ENCODE data around the gene KCNG2. TPM values are rescaled to one million over a fixed set of nuclear protein-coding genes. Genes with fewer than 3 reads are reported as not detected.

KCNG2 gene
- total and polyA plus RNA-seq, 2 donors (not counting 1 experiment from before 2014, with no cell fraction given), result not detected

DNA sequence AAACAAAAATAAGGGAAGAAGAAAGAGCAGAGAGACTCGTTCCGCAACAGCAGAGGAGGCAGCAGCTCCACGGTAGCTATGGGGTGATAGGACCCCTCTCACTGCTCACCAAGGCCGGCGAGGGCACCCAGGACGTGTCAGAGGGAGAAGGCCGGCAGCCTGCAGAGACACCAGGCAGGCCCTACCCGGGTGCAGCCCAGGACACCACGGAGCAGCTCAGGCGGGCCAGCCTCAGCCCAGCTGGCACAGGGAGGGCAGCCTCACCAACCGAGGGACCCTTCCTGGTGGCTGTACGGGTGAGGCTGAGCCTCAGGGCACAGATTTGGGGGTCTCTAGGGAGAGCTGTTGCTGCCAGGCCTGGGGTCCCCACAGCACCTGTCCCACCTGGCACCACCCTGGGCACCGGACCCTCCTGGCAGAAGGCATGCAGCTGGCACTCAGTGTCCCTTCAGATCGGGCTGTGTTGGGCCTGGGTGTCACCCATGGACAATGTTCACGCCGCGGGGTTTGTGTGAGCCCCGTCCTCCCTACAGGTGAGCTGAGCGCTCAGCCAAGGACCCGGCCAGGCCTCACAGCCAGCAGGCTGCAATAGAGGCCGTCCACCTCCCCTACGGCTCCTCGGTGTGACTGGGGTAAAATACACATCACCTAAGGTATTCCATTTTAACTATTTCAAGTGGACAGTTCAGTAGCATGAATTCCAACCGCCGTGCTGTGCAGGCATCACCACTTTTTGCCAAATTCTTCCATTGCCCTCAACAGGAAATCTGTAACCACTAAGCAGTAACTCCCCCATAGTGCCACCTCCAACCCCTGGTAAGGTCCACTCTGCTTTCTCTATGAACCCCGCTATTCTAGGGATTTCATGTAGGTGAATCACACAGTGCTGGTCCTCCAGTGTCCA, 21.6 kb downstream of the KCNG2 start:
- Histone ChIP-seq H3K9me3 (ENCODE audit: control extremely low read depth in 1 of 3, control insufficient read depth in 2 of 3, insufficient read depth in 1 of 3, low read length in 2 of 3) (peaks cover 0 to 19% (median 0%) of the 10 kb centered on the region in 3 donors), H2AFZ (ENCODE audit: insufficient read depth, low read depth, low read length, poor library complexity, severe bottlenecking) (no peak overlapping the region), H3K4me3 (ENCODE audit: control extremely low read depth in 1 of 5, extremely low read depth in 1 of 5, insufficient read depth in 1 of 5, low read depth in 2 of 5, low read length in 4 of 5) (peak overlapping the region in 2 of 5 experiments; percentile 1 to 13), H4K20me1 (ENCODE audit: control insufficient read depth, insufficient read depth, low read length, poor library complexity, severe bottlenecking) (no peaks in the 10 kb centered on the region), H3K79me2 (ENCODE audit: control insufficient read depth, insufficient read depth, low read length) (no peaks in the 10 kb centered on the region), H3K4me2 (replicated peaks; ENCODE audit: low read depth, low read length, poor library complexity, severe bottlenecking) (peak overlapping the region; percentile 65), H3K4me1 (ENCODE audit: control insufficient read depth in 2 of 2, insufficient read depth in 2 of 2, low read length in 2 of 2) (peaks cover 38% of the 10 kb centered on the region in 2 donors), H3K9ac (ENCODE audit: low read length) (no peak overlapping the region), H3K27me3 (replicated peaks in 1 of 4; ENCODE audit: control extremely low read depth in 1 of 4, control insufficient read depth in 3 of 4, insufficient read depth in 4 of 4, low read length in 3 of 4) (no peaks in the 10 kb centered on the region), H3K27ac (ENCODE audit: low read length in 2 of 2) (peak overlapping the region; percentile 35 to 63), H3K36me3 (replicated peaks in 1 of 2; ENCODE audit: control extremely low read depth in 1 of 2, control insufficient read depth in 1 of 2, extremely low read depth in 1 of 2, insufficient read depth in 2 of 2, low read length in 1 of 2) (no peaks in the 10 kb centered on the region)
- ATAC-seq (ENCODE audit: low read depth) (peak; percentile 15), DNase-seq (no peak)
- WGBS (ENCODE audit: insufficient coverage), result 63% methylated on average over 22 of the region's 26 CpGs
- Mint-ChIP-seq H3K27ac (peak overlapping the region; percentile 85), H3K9me3 (ENCODE audit: insufficient read depth) (no peaks in the 10 kb centered on the region), H3K27me3 (no peaks in the 10 kb centered on the region), H3K4me3 (peak overlapping the region; percentile 85), H3K4me1 (peaks cover 37% of the 10 kb centered on the region)
- ChIA-PET CTCF (interaction anchor here (1.0 kb wide), 1 partner anchor 22 kb away, joined by 4 read pairs; the partner anchor contains the start of gene KCNG2), POLR2A (no interaction called here)
- TF ChIP-seq EZH2 (IDR thresholded peaks at IDR 0.05; ENCODE audit: borderline replicate concordance, insufficient read depth, low read depth, low read length, poor library complexity, severe bottlenecking), result no peak
- TF ChIP-seq, protein P1, sequence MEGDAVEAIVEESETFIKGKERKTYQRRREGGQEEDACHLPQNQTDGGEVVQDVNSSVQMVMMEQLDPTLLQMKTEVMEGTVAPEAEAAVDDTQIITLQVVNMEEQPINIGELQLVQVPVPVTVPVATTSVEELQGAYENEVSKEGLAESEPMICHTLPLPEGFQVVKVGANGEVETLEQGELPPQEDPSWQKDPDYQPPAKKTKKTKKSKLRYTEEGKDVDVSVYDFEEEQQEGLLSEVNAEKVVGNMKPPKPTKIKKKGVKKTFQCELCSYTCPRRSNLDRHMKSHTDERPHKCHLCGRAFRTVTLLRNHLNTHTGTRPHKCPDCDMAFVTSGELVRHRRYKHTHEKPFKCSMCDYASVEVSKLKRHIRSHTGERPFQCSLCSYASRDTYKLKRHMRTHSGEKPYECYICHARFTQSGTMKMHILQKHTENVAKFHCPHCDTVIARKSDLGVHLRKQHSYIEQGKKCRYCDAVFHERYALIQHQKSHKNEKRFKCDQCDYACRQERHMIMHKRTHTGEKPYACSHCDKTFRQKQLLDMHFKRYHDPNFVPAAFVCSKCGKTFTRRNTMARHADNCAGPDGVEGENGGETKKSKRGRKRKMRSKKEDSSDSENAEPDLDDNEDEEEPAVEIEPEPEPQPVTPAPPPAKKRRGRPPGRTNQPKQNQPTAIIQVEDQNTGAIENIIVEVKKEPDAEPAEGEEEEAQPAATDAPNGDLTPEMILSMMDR (IDR thresholded peaks at IDR 0.05), result no peak
- intact Hi-C loops (cut with micrococcal nuclease), result no loop called here

DNA sequence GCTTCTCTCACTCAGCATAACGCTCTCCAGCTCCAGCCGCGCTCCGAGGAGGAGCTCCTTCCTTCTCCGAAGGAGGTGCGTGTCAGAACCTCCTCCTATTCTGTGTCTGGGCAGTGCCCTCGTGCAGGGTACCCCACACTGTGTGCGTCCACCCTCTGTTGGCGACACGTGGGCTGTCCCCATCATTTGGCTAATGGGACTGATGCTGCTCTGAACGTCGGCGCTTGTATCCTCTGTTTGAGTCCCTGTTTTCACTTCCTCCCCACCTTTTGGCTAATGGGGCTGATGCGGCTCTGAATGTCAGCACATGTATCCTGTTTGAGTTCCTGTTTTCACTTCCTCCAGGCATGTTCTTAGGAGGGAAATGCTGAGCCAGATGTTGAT, 22.2 kb downstream of the KCNG2 start:
- WGBS (ENCODE audit: insufficient coverage), result 24% methylated on average over 13 of the region's 14 CpGs
- intact Hi-C loops (cut with micrococcal nuclease), result loop anchor here (2.0 kb wide), 1 partner anchor 141 kb away; the partner anchor contains the start of gene CTDP1
- ChIA-PET POLR2A (no interaction called here), CTCF (no interaction called here)
- Histone ChIP-seq H2AFZ (ENCODE audit: insufficient read depth, low read depth, low read length, poor library complexity, severe bottlenecking) (no peak overlapping the region), H3K9me3 (ENCODE audit: control extremely low read depth in 1 of 3, control insufficient read depth in 2 of 3, insufficient read depth in 1 of 3, low read length in 2 of 3) (peaks cover 0 to 19% (median 0%) of the 10 kb centered on the region in 3 donors), H3K27ac (ENCODE audit: low read length in 2 of 2) (peak overlapping the region; percentile 35 to 63), H3K36me3 (replicated peaks in 1 of 2; ENCODE audit: control extremely low read depth in 1 of 2, control insufficient read depth in 1 of 2, extremely low read depth in 1 of 2, insufficient read depth in 2 of 2, low read length in 1 of 2) (no peaks in the 10 kb centered on the region), H3K79me2 (ENCODE audit: control insufficient read depth, insufficient read depth, low read length) (no peaks in the 10 kb centered on the region), H3K4me3 (ENCODE audit: control extremely low read depth in 1 of 5, extremely low read depth in 1 of 5, insufficient read depth in 1 of 5, low read depth in 2 of 5, low read length in 4 of 5) (peak overlapping the region in 2 of 5 experiments; percentile 1 to 13), H3K27me3 (replicated peaks in 1 of 4; ENCODE audit: control extremely low read depth in 1 of 4, control insufficient read depth in 3 of 4, insufficient read depth in 4 of 4, low read length in 3 of 4) (no peaks in the 10 kb centered on the region), H4K20me1 (ENCODE audit: control insufficient read depth, insufficient read depth, low read length, poor library complexity, severe bottlenecking) (no peaks in the 10 kb centered on the region), H3K9ac (ENCODE audit: low read length) (no peak overlapping the region), H3K4me2 (replicated peaks; ENCODE audit: low read depth, low read length, poor library complexity, severe bottlenecking) (peak overlapping the region; percentile 65), H3K4me1 (ENCODE audit: control insufficient read depth in 2 of 2, insufficient read depth in 2 of 2, low read length in 2 of 2) (peaks cover 44 to 45% of the 10 kb centered on the region in 2 donors)
- H3K27ac Mint-ChIP-seq, result peak overlapping the region; percentile 85
- TF ChIP-seq, protein P1 (IDR thresholded peaks at IDR 0.05), result no peak
- TF ChIP-seq EZH2 (IDR thresholded peaks at IDR 0.05; ENCODE audit: borderline replicate concordance, insufficient read depth, low read depth, low read length, poor library complexity, severe bottlenecking), result no peak
- DNase-seq, result peak; percentile 87
- ATAC-seq (ENCODE audit: low read depth), result peak; percentile 91
- no peaks in the 10 kb centered on the region for H3K9me3 Mint-ChIP-seq (ENCODE audit: insufficient read depth)
- peak overlapping the region; percentile 85 for H3K4me3 Mint-ChIP-seq
- H3K4me1 Mint-ChIP-seq, result peaks cover 40% of the 10 kb centered on the region
- no peaks in the 10 kb centered on the region for H3K27me3 Mint-ChIP-seq
